Upper lobe of right lung (tissue), 1 donor: ENCODE results near the gene CABLES1. TPM values are rescaled to one million over a fixed set of nuclear protein-coding genes. Genes with fewer than 3 reads are reported as not detected.
"Not testable (repeated sequence)": the region's sequence is repeated elsewhere in the genome, so short reads cannot be mapped to it uniquely, and the experiment has no call there.

Experiments used
- ATAC-seq: fragments of 200-7000 bp; cut with Tn5 transposase; one replicate; pipeline ENCODE4 v1.9.1; 2020; ENCODE audit warnings: mild to moderate bottlenecking, moderate library complexity
- DNase-seq: peaks from one replicate; pipeline ENCODE4 v3.0.0-alpha.2; 2020
- H3K27ac ChIP-seq: fragments of 200-600 bp; one replicate; pipeline ENCODE4 v1.8.0; 2022
- H3K27me3 ChIP-seq: fragments of 200-600 bp; one replicate; pipeline ENCODE4 v1.8.0; 2022; ENCODE audit warnings: mild to moderate bottlenecking
- H3K36me3 ChIP-seq: fragments of 200-600 bp; one replicate; pipeline ENCODE4 v1.8.0; 2022
- H3K4me1 ChIP-seq: fragments of 200-600 bp; one replicate; pipeline ENCODE4 v1.8.0; 2022
- H3K4me3 ChIP-seq: fragments of 200-600 bp; one replicate; pipeline ENCODE4 v1.8.0; 2022; ENCODE audit warnings: mild to moderate bottlenecking
- H3K9me3 ChIP-seq: fragments of 200-600 bp; one replicate; pipeline ENCODE4 v1.8.0; 2022
- intact Hi-C: fragments of 100-400 bp; cut with DNase I; formaldehyde crosslinking; loops from one replicate; pipeline ENCODE4 v1.11.0; 2022
- total RNA-seq: library from RNA; stranded (reverse); fragmentation: NEBNext Ultra II Directional; extraction: Animal tissue kit (Norgen Biotek cat#: 25700); gene quantifications from one replicate; pipeline ENCODE4 v1.2.1, GENCODE V29; 2021
- TF ChIP-seq, protein P1 (sequence below): fragments of 200-600 bp; IDR thresholded peaks from one replicate; pipeline ENCODE4 v1.8.0; 2022; ENCODE audit warnings: antibody characterized with exemption
- donor health status: DM: no; HTN: yes; CAD: no; lungs with severe emphysema.

Gene CABLES1
- total RNA-seq, 1 donor from 2014 or later, result 39.5 TPM

GRCh38 chr18:23268641-23269040 is 133.4 kb downstream of the CABLES1 start:
- no peak overlapping the region for H3K27ac ChIP-seq
- peaks cover 7% of the 10 kb centered on the region for H3K9me3 ChIP-seq
- no peaks in the 10 kb centered on the region for H3K4me1 ChIP-seq
- no peak overlapping the region for H3K4me3 ChIP-seq
- ATAC-seq (no peak), DNase-seq (no peak)
- no peaks in the 10 kb centered on the region for H3K36me3 ChIP-seq
- intact Hi-C loops, result no loop called here
- no peaks in the 10 kb centered on the region for H3K27me3 ChIP-seq
- TF ChIP-seq, protein P1, sequence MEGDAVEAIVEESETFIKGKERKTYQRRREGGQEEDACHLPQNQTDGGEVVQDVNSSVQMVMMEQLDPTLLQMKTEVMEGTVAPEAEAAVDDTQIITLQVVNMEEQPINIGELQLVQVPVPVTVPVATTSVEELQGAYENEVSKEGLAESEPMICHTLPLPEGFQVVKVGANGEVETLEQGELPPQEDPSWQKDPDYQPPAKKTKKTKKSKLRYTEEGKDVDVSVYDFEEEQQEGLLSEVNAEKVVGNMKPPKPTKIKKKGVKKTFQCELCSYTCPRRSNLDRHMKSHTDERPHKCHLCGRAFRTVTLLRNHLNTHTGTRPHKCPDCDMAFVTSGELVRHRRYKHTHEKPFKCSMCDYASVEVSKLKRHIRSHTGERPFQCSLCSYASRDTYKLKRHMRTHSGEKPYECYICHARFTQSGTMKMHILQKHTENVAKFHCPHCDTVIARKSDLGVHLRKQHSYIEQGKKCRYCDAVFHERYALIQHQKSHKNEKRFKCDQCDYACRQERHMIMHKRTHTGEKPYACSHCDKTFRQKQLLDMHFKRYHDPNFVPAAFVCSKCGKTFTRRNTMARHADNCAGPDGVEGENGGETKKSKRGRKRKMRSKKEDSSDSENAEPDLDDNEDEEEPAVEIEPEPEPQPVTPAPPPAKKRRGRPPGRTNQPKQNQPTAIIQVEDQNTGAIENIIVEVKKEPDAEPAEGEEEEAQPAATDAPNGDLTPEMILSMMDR, result no peak

GRCh38 chr18:23269068-23269467 is 133.8 kb downstream of the CABLES1 start:
- DNase-seq, H3K4me1 ChIP-seq, H3K27ac ChIP-seq, intact Hi-C loops, H3K4me3 ChIP-seq, H3K36me3 ChIP-seq, H3K27me3 ChIP-seq, ATAC-seq, H3K9me3 ChIP-seq: not testable (repeated sequence)

DNA sequence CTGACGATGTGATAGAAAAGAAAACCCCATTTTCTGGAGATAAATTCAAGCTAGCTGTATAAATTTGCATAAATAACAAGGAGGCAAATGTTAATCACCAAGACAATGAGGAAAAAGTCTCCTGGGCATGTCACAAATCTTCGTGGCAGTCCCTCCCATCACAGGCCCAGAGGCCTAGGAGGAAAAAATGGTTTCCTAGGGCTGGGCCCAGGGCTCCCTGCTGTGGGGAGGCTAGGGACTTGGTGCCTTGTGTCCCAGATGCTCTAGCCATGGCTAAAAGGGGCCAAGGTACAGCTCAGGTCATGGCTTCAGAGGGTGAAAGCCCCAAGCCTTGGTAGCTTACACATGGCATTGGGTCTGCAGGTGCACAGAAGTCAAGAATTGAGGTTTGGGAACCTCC is 134.6 kb downstream of the CABLES1 start:
- Histone ChIP-seq H3K36me3 (no peaks in the 10 kb centered on the region), H3K27ac (no peak overlapping the region), H3K9me3 (peaks cover 7% of the 10 kb centered on the region), H3K4me3 (no peak overlapping the region), H3K4me1 (no peaks in the 10 kb centered on the region), H3K27me3 (no peaks in the 10 kb centered on the region)
- TF ChIP-seq, protein P1, result no peak
- intact Hi-C loops, result no loop called here
- ATAC-seq (no peak), DNase-seq (no peak)

DNA sequence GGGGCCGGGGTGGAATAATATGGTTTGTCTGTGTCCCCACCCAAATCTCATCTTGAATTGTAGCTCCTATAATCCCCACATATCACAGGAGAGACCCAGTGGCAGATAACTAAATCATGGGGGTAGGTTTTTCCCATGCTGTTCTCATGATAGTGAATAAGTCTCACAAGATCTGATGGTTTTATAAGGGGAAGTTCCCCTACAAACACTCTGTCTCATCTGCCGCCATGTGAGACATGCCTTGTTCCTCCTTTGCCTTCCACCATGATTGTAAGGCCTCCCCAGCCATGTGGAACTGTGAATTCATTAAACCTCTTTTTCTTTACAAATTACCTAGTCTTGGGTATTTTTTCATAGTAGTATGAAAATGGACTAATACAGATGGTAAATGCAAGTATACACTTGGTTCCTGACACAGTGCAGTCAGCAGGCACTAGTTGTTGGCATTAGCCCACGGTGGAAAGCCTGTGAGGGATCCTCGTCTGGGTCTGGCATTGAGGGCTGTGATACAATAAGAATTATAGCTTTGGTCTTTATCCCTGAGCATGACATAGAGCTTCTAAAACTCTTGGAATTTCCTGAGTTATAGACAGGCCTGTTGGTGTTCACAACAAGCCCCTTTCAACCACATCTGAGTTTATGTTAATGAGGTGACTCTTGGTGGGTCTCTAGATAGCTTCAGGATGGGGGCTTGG is 135.8 kb downstream of the CABLES1 start:
- H3K36me3 ChIP-seq, result no peaks in the 10 kb centered on the region
- DNase-seq, result no peak
- TF ChIP-seq, protein P1, result no peak
- H3K4me3 ChIP-seq, result no peak overlapping the region
- intact Hi-C loops, result no loop called here
- no peaks in the 10 kb centered on the region for H3K27me3 ChIP-seq
- no peaks in the 10 kb centered on the region for H3K4me1 ChIP-seq
- peaks cover 7% of the 10 kb centered on the region for H3K9me3 ChIP-seq
- no peak overlapping the region for H3K27ac ChIP-seq
- peak; percentile 28 for ATAC-seq

DNA sequence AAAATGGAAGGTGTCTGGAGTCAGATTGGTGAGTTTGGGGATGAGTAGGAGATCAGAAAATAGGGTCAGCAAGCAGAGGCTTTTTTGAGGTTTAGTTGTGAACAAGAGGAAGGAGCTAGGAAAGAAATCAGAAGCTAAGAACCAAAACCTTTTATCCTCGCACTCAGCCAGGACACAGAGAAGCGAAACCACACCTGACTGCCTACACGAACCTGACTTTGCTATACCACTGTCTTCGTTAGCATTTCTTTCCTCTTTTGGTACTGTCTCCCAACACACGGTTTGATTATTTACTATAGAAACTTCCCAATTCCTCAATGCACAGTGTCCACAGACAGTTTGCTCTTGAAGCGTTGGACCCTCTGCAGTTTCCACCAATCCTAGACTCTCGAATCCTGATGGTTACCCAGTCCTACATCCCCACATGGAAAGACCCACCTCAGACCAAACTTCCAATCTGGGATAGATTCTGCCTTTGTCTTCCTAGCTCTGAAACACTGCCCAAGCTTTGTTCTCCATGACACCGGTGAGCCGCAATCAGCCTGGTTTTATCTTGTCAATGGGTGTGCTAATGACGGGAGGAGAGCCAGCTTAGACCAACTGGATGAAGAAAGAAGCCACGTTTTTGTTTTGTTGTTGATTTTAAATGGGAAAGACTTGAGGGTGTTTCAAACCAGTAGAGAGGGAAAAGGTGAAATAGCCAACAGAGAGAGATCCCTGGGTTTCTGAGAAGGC is 137.4 kb downstream of the CABLES1 start:
- no peak overlapping the region for H3K27ac ChIP-seq
- ATAC-seq (no peak), DNase-seq (no peak)
- no peak overlapping the region for H3K4me3 ChIP-seq
- peaks cover 7% of the 10 kb centered on the region for H3K4me1 ChIP-seq
- intact Hi-C loops, result no loop called here
- no peaks in the 10 kb centered on the region for H3K36me3 ChIP-seq
- peaks cover 7% of the 10 kb centered on the region for H3K9me3 ChIP-seq
- TF ChIP-seq, protein P1, result no peak
- H3K27me3 ChIP-seq, result no peaks in the 10 kb centered on the region

GRCh38 chr18:23273443-23273966 is 138.2 kb downstream of the CABLES1 start:
- H3K27me3 ChIP-seq, result no peaks in the 10 kb centered on the region
- ATAC-seq, result no peak
- intact Hi-C loops, result no loop called here

More at GRCh38 chr18:23273443-23273966, 138.2 kb downstream of the CABLES1 start:
- DNase-seq, result no peak
- TF ChIP-seq, protein P1, result no peak
- H3K36me3 ChIP-seq, result no peaks in the 10 kb centered on the region
- no peak overlapping the region for H3K4me3 ChIP-seq
- H3K27ac ChIP-seq, result no peak overlapping the region
- H3K9me3 ChIP-seq, result peaks cover 7% of the 10 kb centered on the region
- peaks cover 7% of the 10 kb centered on the region for H3K4me1 ChIP-seq
